HCT116 (cell line): ENCODE data around the gene CAMK1D. TPM values are rescaled to one million over a fixed set of nuclear protein-coding genes. Genes with fewer than 3 reads are reported as not detected.

Experiments
- ATAC-seq: fragments of 200-7000 bp; cut with Tn5 transposase; 2 replicates; pipeline ENCODE4 v1.9.1; 2020; ENCODE audit warnings: mild to moderate bottlenecking, moderate library complexity
- BruUV-seq: library from RNA; stranded (reverse); fragments of 400-500 nt; replicated peaks from 2 replicates; lab custom pipeline; 2021; lab: Mats Ljungman, UMichigan
- CTCF ChIA-PET: fragments of 300-600 bp; sonication (Branson Sonifier 250); formaldehyde crosslinking; loops from one replicate; lab custom pipeline; 2021; ENCODE audit warnings: antibody characterized with exemption; lab: Charles Lee
- POLR2A ChIA-PET: fragments of 300-600, 350-600 bp; sonication (Branson Sonifier 250); formaldehyde crosslinking; loops from one replicate; lab custom pipeline; 2021; ENCODE audit warnings: antibody characterized with exemption; lab: Charles Lee
- RAD21 ChIA-PET, 2 experiments: fragments of 300-600 bp; sonication (Branson Sonifier 250); formaldehyde crosslinking; loops; one replicate each; lab custom pipeline; 2023; ENCODE audit warnings: low total read pairs in 2 of 2; ENCODE audit not compliant: uncharacterized antibody in 2 of 2, unreplicated experiment in 2 of 2, low non-redundant PET in 1 of 2; lab: Charles Lee
- DNase-seq: peaks from one replicate; pipeline ENCODE4 v3.0.0-alpha.2; 2010; ENCODE audit warnings: low read depth, low spot score
- H2AFZ ChIP-seq: fragments of 200-600 bp; shearing (Covaris generic), sonication (generic); 2 replicates; pipeline ENCODE4 v1.6.1; 2017; ENCODE audit warnings: low read depth, mixed run types, mixed read lengths, antibody characterized with exemption, low read length; ENCODE audit not compliant: poor library complexity, severe bottlenecking
- H3K27ac ChIP-seq: 2 replicates; pipeline ENCODE4 v1.5.1; 2012; ENCODE audit warnings: low read depth, low read length
- H3K27me3 ChIP-seq: fragments of 200-600 bp; sonication (generic); 2 replicates; pipeline ENCODE4 v1.6.1; 2016; ENCODE audit warnings: mixed run types, low read length, mixed read lengths; ENCODE audit not compliant: insufficient read depth
- H3K36me3 ChIP-seq, 2 experiments: fragments of 200-500 bp in 1 of 2; fragments of 200-600 bp in 1 of 2; sonication (Bioruptor generic) in 1 of 2; sonication (generic) in 1 of 2; 2 replicates each; pipeline versions ENCODE4 v1.5.1 to v1.6.1; 2014 to 2016; ENCODE audit warnings: low read length in 2 of 2, inconsistent platforms in 1 of 2, mixed read lengths in 1 of 2, mixed run types in 1 of 2; ENCODE audit not compliant: insufficient read depth in 2 of 2, control insufficient read depth in 1 of 2
- H3K4me1 ChIP-seq, 2 experiments: fragments of 200-600 bp in 1 of 2; sonication (generic) in 1 of 2; 2 replicates each; pipeline versions ENCODE4 v1.5.1 to v1.6.1; 2012 to 2017; ENCODE audit warnings: low read length in 2 of 2, inconsistent platforms in 1 of 2, mild to moderate bottlenecking in 1 of 2, mixed read lengths in 1 of 2, mixed run types in 1 of 2, moderate library complexity in 1 of 2; ENCODE audit not compliant: insufficient read depth in 2 of 2, control insufficient read depth in 1 of 2
- H3K4me2 ChIP-seq: fragments of 200-600 bp; sonication (generic); 2 replicates; pipeline ENCODE4 v1.6.1; 2017; ENCODE audit warnings: mixed run types, low read length, mixed read lengths
- H3K4me3 ChIP-seq, 2 experiments: fragments of 200-600 bp in 1 of 2; sonication (generic) in 1 of 2; replicated peaks in 1 of 2; 2 replicates each; pipeline ENCODE4 v1.5.1; 2011 to 2016; ENCODE audit warnings: low read length in 2 of 2, control low read depth in 1 of 2, low read depth in 1 of 2, mild to moderate bottlenecking in 1 of 2, mixed read lengths in 1 of 2, mixed run types in 1 of 2
- H3K79me2 ChIP-seq: fragments of 200-600 bp; sonication (generic); 2 replicates; pipeline ENCODE4 v1.6.1; 2017; ENCODE audit warnings: mild to moderate bottlenecking, mixed run types, low read length, moderate library complexity, mixed read lengths; ENCODE audit not compliant: insufficient read depth
- H3K9ac ChIP-seq: fragments of 200-600 bp; sonication (generic); 2 replicates; pipeline ENCODE4 v1.6.1; 2016; ENCODE audit warnings: low read length, mixed read lengths
- H3K9me2 ChIP-seq: fragments of 200-600 bp; sonication (generic), shearing (Covaris generic); 2 replicates; pipeline ENCODE4 v1.6.1; 2017; ENCODE audit warnings: mixed run types, mild to moderate bottlenecking, moderate library complexity; ENCODE audit not compliant: insufficient read depth
- H3K9me3 ChIP-seq, 2 experiments: fragments of 200-500 bp in 1 of 2; fragments of 200-600 bp in 1 of 2; sonication (Bioruptor generic) in 1 of 2; sonication (generic) in 1 of 2; 2 replicates each; pipeline ENCODE4 v1.6.1; 2014 to 2017; ENCODE audit warnings: low read length in 2 of 2, mixed read lengths in 2 of 2, inconsistent platforms in 1 of 2, low read depth in 1 of 2, mild to moderate bottlenecking in 1 of 2, mixed run types in 1 of 2, moderate library complexity in 1 of 2; ENCODE audit not compliant: control insufficient read depth in 1 of 2, insufficient read depth in 1 of 2
- H4K20me1 ChIP-seq: fragments of 200-600 bp; sonication (generic), shearing (Covaris generic); 2 replicates; pipeline ENCODE4 v1.6.1; 2017; ENCODE audit warnings: mixed run types, mild to moderate bottlenecking, moderate library complexity; ENCODE audit not compliant: insufficient read depth
- CEBPB ChIP-seq: IDR thresholded peaks from 2 replicates; pipeline ENCODE4 v1.6.1; 2012; ENCODE audit warnings: low read depth
- CTCF ChIP-seq, 3 experiments: fragments of 200-600 bp in 1 of 3; sonication (generic) in 1 of 3; IDR thresholded peaks in 2 of 3; conservative IDR thresholded peaks in 1 of 3; 2 replicates each; pipeline ENCODE4 v1.5.1; 2012 to 2017; ENCODE audit warnings: low read depth in 2 of 3, low read length in 2 of 3, antibody characterized with exemption in 1 of 3, borderline replicate concordance in 1 of 3, control low read depth in 1 of 3, mild to moderate bottlenecking in 1 of 3, mixed read lengths in 1 of 3, mixed run types in 1 of 3, moderate library complexity in 1 of 3; ENCODE audit not compliant: insufficient read depth in 1 of 3
- EGR1 ChIP-seq: IDR thresholded peaks from 2 replicates; pipeline ENCODE4 v1.6.1; 2012; ENCODE audit warnings: low read depth
- ELF1 ChIP-seq: IDR thresholded peaks from 2 replicates; pipeline ENCODE4 v1.6.1; 2012; ENCODE audit warnings: low read depth, borderline replicate concordance
- EZH2 ChIP-seq: fragments of 200-600 bp; sonication (generic); IDR thresholded peaks from 2 replicates; pipeline ENCODE4 v1.6.1; 2017; ENCODE audit warnings: antibody characterized with exemption, mixed run types
- EZH2phosphoT487 ChIP-seq: fragments of 200-600 bp; IDR thresholded peaks from 2 replicates; pipeline ENCODE4 v1.6.1; 2018; ENCODE audit warnings: antibody characterized with exemption, borderline replicate concordance
- RAD21 ChIP-seq: IDR thresholded peaks from 2 replicates; pipeline ENCODE4 v1.6.1; 2012; ENCODE audit warnings: low read depth, mild to moderate bottlenecking
- REST ChIP-seq: IDR thresholded peaks from 2 replicates; pipeline ENCODE4 v1.6.1; 2012; ENCODE audit warnings: low read depth
- SP1 ChIP-seq: IDR thresholded peaks from 2 replicates; pipeline ENCODE4 v1.6.1; 2012; ENCODE audit warnings: low read depth
- YY1 ChIP-seq: IDR thresholded peaks from 2 replicates; pipeline ENCODE4 v1.6.1; 2011; ENCODE audit warnings: low read length, low read depth, moderate library complexity, mild to moderate bottlenecking; ENCODE audit not compliant: insufficient replicate concordance; ENCODE audit errors: extremely low read depth
- ZFX ChIP-seq: fragments of 450-650 bp; IDR thresholded peaks from 2 replicates; pipeline ENCODE4 v1.6.1; 2017
- intact Hi-C: fragments of 100-400 bp; cut with micrococcal nuclease; formaldehyde crosslinking; loops from 2 replicates; pipeline ENCODE4 v1.10.0; 2022
- total RNA-seq: library from RNA; stranded (reverse); gene quantifications from one replicate; pipeline ENCODE4 v1.2.1, GENCODE V29; 2021; ENCODE audit not compliant: unreplicated experiment

CAMK1D gene
- total RNA-seq, 1 experiment from 2014 or later, result 9.6 TPM

GRCh38 chr10:12800302-12800701, 451.0 kb downstream of the CAMK1D start:
- CTCF ChIA-PET, result no interaction called here
- POLR2A ChIA-PET, result no interaction called here
- Histone ChIP-seq H3K36me3 (no peaks in the 10 kb centered on the region), H3K9me3 (no peaks in the 10 kb centered on the region), H4K20me1 (no peaks in the 10 kb centered on the region), H3K4me2 (no peak overlapping the region), H3K27ac (no peak overlapping the region), H3K4me3 (no peak overlapping the region), H2AFZ (no peak overlapping the region), H3K4me1 (peaks cover 14 to 15% of the 10 kb centered on the region in 2 experiments), H3K9me2 (no peaks in the 10 kb centered on the region), H3K9ac (no peak overlapping the region), H3K79me2 (no peaks in the 10 kb centered on the region), H3K27me3 (no peaks in the 10 kb centered on the region)
- ATAC-seq (no peak), DNase-seq (no peak)
- no TSS peak for BruUV-seq
- no peak for TF ChIP-seq ZFX
- TF ChIP-seq RAD21, result 0 out of 2 replicates have a peak, but pooled peaks have one; percentile 3
- TF ChIP-seq SP1, result no peak
- peak in 2 of 3 experiments; percentile 48 to 52; a peak in 4 of 6 replicates for TF ChIP-seq CTCF (IDR thresholded peaks at IDR 0.05 in 2 of 3, conservative IDR thresholded peaks at IDR 0.05 in 1 of 3; ENCODE audit: borderline replicate concordance in 1 of 3, insufficient read depth in 1 of 3, low read depth in 2 of 3, low read length in 2 of 3)
- intact Hi-C loops, result no loop called here
- RAD21 ChIA-PET, result no interaction called here

- no peak overlapping the region for H3K4me2 ChIP-seq
- no peak overlapping the region for H3K9ac ChIP-seq
- no peaks in the 10 kb centered on the region for H3K9me2 ChIP-seq
- H3K27ac ChIP-seq, result no peak overlapping the region
- no peaks in the 10 kb centered on the region for H3K27me3 ChIP-seq
- RAD21 ChIA-PET, result no interaction called here
- no peaks in the 10 kb centered on the region for H3K9me3 ChIP-seq
- POLR2A ChIA-PET, result no interaction called here
- H3K4me1 ChIP-seq, result peaks cover 14 to 15% of the 10 kb centered on the region in 2 experiments
- BruUV-seq, result no TSS peak
- no peak for DNase-seq
- intact Hi-C loops, result no loop called here
- no peaks in the 10 kb centered on the region for H4K20me1 ChIP-seq
- no peak overlapping the region for H2AFZ ChIP-seq
- ATAC-seq, result no peak
- H3K79me2 ChIP-seq, result no peaks in the 10 kb centered on the region
- CTCF ChIA-PET, result interaction anchor here (1.5 kb wide), 1 partner anchor 19 kb away, joined by 8 read pairs; no protein-coding TSS in a partner anchor
- H3K36me3 ChIP-seq, result no peaks in the 10 kb centered on the region
- no peak overlapping the region for H3K4me3 ChIP-seq
- TF ChIP-seq CEBPB, result no peak
- no peak for TF ChIP-seq EZH2
- no peak for TF ChIP-seq ELF1
- TF ChIP-seq YY1, result no peak
- TF ChIP-seq EZH2phosphoT487, result no peak
- no peak for TF ChIP-seq REST
- TF ChIP-seq EGR1, result no peak
- TF ChIP-seq SP1, result no peak
Observed at GRCh38 chr10:12801214-12802087, 452.1 kb downstream of the CAMK1D start.
